Activated T-helper 17 cell treated with anti-CD3 and anti-CD28 coated beads, Interleukin-2, amount 50 U/mL, for 72 hours (primary cell): ENCODE data around the gene PC. TPM values are rescaled to one million over a fixed set of nuclear protein-coding genes. Genes with fewer than 3 reads are reported as not detected.

Experiments
- ATAC-seq: fragments of 150-1000 bp; cut with Tn5 transposase; replicated peaks from 2 replicates; pipeline ENCODE4 v1.10.0; 2021; ENCODE audit warnings: mild to moderate bottlenecking, moderate library complexity
- H3K27ac Mint-ChIP-seq: one replicate; pipeline ENCODE4 v1.8.0; 2022; ENCODE audit warnings: mixed read lengths
- H3K27me3 Mint-ChIP-seq: one replicate; pipeline ENCODE4 v1.8.0; 2022; ENCODE audit warnings: mixed read lengths
- H3K36me3 Mint-ChIP-seq: one replicate; pipeline ENCODE4 v1.8.0; 2022; ENCODE audit warnings: low read depth, mild to moderate bottlenecking, mixed read lengths
- H3K4me1 Mint-ChIP-seq: one replicate; pipeline ENCODE4 v1.8.0; 2022; ENCODE audit warnings: mixed read lengths
- H3K4me3 Mint-ChIP-seq: one replicate; pipeline ENCODE4 v1.8.0; 2022; ENCODE audit warnings: mild to moderate bottlenecking, mixed read lengths
- H3K9me3 Mint-ChIP-seq: one replicate; pipeline ENCODE4 v1.8.0; 2022; ENCODE audit warnings: mixed read lengths
- total RNA-seq, 2 donors: library from RNA; stranded (reverse); gene quantifications; one replicate each; pipeline ENCODE4 v1.2.3, GENCODE V29; 2022

Gene PC
- total RNA-seq, 2 donors from 2014 or later = 8.4 to 10.9 TPM

DNA sequence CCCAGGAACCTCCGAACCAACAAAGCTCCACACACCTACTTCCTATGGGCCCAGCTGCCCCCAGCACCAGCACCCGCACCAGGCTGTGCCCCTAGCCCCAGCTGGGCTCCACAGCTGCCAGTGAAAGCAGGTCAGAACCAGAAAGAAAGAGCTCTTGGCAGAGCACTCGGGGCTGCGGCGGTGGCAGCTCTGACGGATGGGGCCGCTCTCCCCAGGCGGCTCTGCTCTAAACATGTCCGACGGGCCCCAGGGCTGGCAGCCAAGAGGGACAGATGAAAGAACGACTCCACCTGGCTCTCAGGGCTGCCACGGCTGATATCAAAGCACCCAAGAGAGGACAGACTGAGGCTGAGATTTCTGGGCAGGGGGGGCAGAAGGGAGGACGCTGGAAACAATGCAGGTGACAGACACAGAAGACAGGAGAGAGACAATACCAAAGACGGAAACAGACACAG is 75.6 kb downstream of the PC start:
- ATAC-seq = no peak
- H3K36me3 Mint-ChIP-seq = no peaks in the 10 kb centered on the region
- H3K4me1 Mint-ChIP-seq = no peaks in the 10 kb centered on the region
- H3K27me3 Mint-ChIP-seq = no peaks in the 10 kb centered on the region
- no peaks in the 10 kb centered on the region for H3K9me3 Mint-ChIP-seq
- H3K27ac Mint-ChIP-seq = no peak overlapping the region
- no peak overlapping the region for H3K4me3 Mint-ChIP-seq

DNA sequence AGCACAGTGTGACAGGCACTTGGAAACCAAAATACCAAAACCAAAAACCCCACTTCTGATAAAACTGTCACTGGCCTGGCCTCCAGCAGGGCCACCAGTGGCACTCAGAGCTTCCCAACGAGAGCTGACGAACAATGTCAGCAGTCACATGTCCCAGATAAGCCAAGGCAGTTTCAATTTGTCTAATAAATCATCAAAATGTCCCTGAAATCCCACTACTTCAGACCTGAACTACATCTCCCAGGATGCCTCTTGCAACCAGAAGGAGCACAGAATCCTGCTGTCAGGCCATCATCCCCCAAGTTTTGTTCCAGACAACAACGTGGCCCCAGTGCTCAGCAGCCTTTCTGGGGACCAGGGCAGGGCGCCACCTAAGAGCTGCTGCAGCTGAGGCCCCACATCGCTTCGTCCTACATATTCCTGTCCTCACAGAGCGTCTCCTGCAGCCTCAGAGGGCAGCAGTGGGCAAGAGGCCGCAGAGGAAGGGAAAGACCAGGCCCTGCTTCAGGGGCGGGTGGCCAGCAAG is 76.2 kb downstream of the PC start:
- Mint-ChIP-seq H3K4me3 (no peak overlapping the region), H3K27me3 (no peaks in the 10 kb centered on the region)
- no peak for ATAC-seq

DNA sequence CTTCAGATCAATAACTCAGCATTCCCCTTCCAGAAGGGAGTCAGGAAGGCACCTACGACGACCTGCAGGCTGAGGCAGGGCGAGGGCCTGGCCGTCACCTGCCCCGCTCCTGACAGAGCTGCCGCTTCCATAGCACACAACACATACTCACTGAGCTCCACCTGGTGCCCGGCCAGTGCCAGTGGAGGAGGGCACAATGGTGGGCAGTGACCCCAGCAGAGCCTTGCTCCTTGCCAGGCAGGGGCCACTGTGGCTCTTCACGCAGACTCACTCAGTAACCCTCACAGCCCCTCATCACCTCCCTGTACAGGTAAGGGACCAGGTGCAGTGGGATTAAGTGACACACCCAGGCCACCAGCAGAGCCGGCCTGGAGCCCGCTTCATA is 76.7 kb downstream of the PC start:
- H3K27ac Mint-ChIP-seq = no peak overlapping the region
- H3K27me3 Mint-ChIP-seq = no peaks in the 10 kb centered on the region
- H3K4me1 Mint-ChIP-seq = no peaks in the 10 kb centered on the region
- ATAC-seq = no peak
- H3K36me3 Mint-ChIP-seq = no peaks in the 10 kb centered on the region
- no peak overlapping the region for H3K4me3 Mint-ChIP-seq
- no peaks in the 10 kb centered on the region for H3K9me3 Mint-ChIP-seq

More for the DNA sequence above, 76.2 kb downstream of the PC start:
- no peaks in the 10 kb centered on the region for H3K4me1 Mint-ChIP-seq
- H3K36me3 Mint-ChIP-seq = no peaks in the 10 kb centered on the region
- no peak overlapping the region for H3K27ac Mint-ChIP-seq
- H3K9me3 Mint-ChIP-seq = no peaks in the 10 kb centered on the region

DNA sequence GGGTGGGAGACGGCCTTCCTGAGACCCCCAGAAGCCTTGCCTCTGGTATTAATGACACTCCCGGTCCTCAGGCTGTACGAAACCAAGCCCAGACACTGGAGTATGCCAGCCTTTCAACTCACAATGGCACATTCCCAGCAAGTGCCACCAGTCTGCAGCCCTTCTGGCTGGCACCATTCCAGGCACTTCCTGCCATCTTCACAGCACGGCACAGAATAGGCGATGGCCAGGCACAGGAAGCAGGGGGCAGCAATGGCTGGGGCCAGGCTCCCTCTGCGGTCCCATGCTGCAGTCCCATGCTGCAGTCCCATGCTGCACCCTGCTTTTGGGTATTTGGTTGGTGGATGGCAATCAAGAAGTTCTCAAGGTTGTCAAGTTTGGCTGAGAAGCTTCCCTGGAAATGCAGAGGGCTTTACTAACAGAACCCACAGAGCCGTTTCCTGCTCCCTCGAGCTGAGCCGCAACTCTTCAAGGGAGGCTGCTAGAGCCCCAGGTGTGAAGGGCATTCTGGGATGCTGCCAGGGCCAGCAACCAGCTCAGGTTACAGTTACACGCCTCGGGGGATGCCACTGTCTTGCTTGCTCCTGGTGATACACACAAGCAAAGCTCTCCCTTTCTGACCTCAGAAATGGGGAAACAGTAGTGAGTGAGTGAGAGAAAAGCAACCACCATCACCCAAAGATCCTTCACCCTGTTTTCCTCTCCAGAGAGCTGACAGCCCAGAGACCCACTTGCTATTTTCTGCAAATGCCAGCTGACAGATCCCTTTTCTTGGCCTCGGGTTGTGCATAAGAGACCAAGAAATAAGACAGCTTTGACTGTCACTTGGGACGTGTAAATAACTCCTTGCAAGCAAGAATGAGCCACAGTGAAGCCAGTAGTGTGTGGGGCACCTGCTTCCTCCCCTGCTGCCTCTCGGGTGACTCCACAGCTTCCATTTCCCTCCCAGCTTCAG is 77.4 kb downstream of the PC start:
- Mint-ChIP-seq H3K4me1 (no peaks in the 10 kb centered on the region), H3K9me3 (no peaks in the 10 kb centered on the region), H3K36me3 (no peaks in the 10 kb centered on the region), H3K27ac (no peak overlapping the region), H3K4me3 (no peak overlapping the region), H3K27me3 (no peaks in the 10 kb centered on the region)
- no peak for ATAC-seq

DNA sequence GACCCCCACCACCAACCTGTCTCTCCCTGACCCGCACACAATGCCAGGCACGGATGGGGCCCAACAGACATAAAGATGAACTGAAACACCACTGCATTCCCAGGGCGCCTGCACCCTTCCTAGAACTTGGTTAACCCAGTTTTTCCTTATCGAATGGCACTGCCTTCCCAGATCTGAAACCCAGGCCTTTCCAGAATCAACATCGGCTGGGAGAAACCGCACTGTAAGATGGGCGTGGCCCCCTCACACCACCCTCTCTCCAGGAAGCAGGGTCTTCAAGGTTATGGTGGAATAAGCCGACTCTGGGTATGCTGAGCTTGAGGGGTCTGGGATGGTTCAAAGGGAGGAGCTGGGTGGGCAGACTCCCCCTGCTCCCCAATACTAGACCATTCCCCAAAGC is 78.2 kb downstream of the PC start:
- Mint-ChIP-seq H3K36me3 (no peaks in the 10 kb centered on the region), H3K4me1 (no peaks in the 10 kb centered on the region), H3K27me3 (peaks cover 3% of the 10 kb centered on the region), H3K9me3 (no peaks in the 10 kb centered on the region), H3K4me3 (no peak overlapping the region), H3K27ac (no peak overlapping the region)
- no peak for ATAC-seq

DNA sequence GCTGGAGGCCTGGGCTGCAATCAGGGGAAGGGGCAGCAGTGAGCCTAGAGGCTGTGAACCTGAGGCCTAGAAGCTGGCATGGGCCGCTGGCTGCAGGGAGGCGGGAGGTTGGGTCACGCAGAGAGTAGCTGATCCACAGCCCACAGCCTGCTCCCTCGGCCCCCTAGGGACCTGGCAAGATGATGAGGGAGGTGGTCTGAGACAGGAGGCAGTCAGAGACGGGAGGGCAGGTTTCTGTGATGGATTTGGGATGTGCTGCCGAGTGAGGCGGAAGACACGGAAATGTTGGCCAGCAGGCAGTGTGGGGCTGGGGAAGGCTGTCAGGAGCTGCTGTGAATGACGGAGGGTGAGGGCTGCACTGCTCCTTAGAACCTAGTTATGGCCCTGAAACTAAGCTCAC is 78.6 kb downstream of the PC start:
- Mint-ChIP-seq H3K36me3 (no peaks in the 10 kb centered on the region), H3K4me1 (no peaks in the 10 kb centered on the region), H3K9me3 (no peaks in the 10 kb centered on the region), H3K27me3 (peaks cover 3% of the 10 kb centered on the region), H3K27ac (no peak overlapping the region), H3K4me3 (no peak overlapping the region)
- ATAC-seq = no peak

DNA sequence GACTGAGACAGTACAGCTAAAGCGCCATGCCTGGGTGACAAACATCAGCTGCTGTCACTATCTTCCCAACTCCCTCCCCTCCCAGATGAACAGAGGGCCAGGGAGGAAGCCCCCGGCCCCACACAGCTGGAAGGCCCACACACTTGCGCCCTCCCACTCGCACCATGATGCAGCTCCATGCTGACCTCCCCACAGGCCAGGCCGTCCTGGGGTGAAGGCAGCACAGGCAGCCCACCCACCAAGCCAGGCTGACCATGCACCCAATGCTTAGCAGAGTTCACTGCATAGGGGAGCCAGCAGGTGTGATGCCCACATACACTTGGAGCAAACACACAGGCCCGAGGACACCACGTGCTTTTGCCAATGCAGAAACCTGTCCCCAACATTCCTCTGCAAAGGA is 79.2 kb downstream of the PC start:
- no peaks in the 10 kb centered on the region for H3K9me3 Mint-ChIP-seq
- no peaks in the 10 kb centered on the region for H3K36me3 Mint-ChIP-seq
- H3K4me1 Mint-ChIP-seq = no peaks in the 10 kb centered on the region
- H3K27me3 Mint-ChIP-seq = peaks cover 3% of the 10 kb centered on the region
- no peak for ATAC-seq
- H3K27ac Mint-ChIP-seq = no peak overlapping the region
- no peak overlapping the region for H3K4me3 Mint-ChIP-seq

DNA sequence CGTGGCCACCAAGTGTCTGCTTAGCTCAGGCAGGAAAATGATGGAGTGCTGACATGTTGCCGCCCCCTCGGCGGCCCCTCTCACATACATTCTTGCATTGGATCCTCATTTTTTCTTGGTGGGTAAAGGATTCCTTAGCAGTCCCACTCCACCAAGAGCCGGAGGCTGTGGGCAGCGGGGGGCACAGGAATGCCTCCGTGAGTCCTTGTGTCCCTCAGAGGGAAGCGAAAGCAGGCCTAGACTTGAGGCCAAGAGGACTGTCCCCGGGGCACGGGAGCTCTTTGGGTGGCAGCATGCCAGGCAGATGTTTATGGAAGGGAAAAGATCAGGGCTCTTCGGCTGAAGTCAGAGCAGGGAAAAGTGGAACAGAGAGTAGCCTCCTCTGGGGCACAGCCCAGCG is 79.7 kb downstream of the PC start:
- H3K9me3 Mint-ChIP-seq = no peaks in the 10 kb centered on the region
- no peaks in the 10 kb centered on the region for H3K4me1 Mint-ChIP-seq

DNA sequence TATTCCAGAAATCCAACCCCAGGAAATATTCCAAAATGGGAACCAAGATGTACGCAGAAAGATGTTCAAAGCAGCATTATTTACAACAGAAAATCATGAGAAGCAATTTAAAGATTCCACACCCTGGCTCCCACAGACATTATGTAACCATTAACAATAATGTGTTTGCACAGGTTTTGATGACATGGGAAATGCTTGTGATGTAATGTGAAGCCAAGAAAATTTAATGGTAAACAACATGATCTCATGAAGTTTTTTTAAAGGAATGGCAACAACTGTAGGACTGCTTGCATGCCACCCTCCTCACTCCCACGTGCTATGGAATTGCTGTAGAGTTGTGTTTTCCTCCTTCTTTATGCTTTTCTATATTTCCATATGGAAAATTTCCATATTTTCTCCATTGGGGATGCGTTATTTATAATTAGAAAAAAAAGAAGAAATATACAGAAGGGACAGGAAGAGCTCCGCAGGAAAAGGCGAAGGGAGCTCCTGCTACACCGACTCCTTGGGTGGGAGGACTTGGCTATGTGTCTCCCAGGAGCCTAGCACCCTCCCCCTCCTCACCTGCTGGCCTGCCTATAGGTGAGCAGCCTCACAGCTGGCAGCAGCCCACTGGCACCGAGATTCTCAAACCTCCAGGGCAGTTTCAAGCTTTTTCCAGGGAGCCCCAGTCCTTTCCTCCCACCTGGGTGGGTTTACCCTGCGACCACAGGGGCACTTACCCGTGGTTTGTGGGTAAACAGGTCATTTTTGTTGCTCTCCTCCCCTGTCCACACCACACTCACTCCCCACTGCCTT is 80.4 kb downstream of the PC start:
- Mint-ChIP-seq H3K4me3 (no peak overlapping the region), H3K27ac (no peak overlapping the region), H3K4me1 (no peaks in the 10 kb centered on the region), H3K27me3 (peaks cover 3% of the 10 kb centered on the region), H3K36me3 (no peaks in the 10 kb centered on the region), H3K9me3 (no peaks in the 10 kb centered on the region)
- ATAC-seq = no peak

More for the DNA sequence above, 79.7 kb downstream of the PC start:
- ATAC-seq = no peak
- Mint-ChIP-seq H3K27ac (no peak overlapping the region), H3K27me3 (peaks cover 3% of the 10 kb centered on the region), H3K36me3 (no peaks in the 10 kb centered on the region), H3K4me3 (no peak overlapping the region)

DNA sequence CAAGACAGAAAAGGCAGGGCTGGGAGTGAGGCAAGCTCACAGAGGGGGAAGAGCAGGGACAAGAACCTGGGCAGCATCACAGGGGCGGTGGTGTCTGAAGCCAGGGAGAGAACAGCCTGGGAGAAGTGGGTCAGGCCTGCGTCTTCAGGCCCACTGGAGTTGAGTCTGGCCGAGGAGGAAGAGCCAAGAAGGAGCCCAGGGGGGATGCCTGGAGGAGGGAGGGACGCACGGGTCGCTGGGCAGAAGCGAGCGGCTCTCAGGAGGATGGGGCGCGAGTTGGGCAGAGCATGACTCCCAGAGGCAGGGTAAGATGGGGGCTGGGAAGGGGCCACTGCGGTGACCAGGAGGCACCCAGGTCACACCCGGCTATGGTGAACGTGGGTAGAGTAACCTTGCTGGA is 82.8 kb downstream of the PC start:
- Mint-ChIP-seq H3K4me3 (no peak overlapping the region), H3K27me3 (peaks cover 3% of the 10 kb centered on the region), H3K27ac (no peak overlapping the region), H3K4me1 (no peaks in the 10 kb centered on the region), H3K36me3 (no peaks in the 10 kb centered on the region), H3K9me3 (no peaks in the 10 kb centered on the region)
- ATAC-seq = no peak

DNA sequence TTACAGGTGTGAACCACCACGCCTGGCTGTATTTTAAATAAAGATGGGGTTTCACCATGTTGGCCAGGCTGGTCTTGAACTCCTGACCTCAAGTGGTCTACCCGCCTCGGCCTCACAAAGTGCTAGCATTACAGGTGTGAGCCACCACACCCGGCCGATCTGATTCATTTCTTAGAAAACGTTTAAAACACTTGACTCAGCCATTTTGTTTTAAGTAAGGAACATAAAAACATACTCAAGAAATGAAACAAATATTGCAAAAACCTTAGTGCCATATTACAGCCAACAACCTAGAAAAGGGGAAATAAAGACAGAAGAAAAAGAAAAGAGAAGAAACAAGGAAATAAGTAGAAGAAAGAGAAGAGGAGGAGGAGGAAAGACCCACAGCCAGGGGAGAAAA is 84.0 kb downstream of the PC start:
- Mint-ChIP-seq H3K36me3 (no peaks in the 10 kb centered on the region), H3K27me3 (peaks cover 3% of the 10 kb centered on the region), H3K9me3 (no peaks in the 10 kb centered on the region), H3K4me1 (no peaks in the 10 kb centered on the region), H3K27ac (no peak overlapping the region), H3K4me3 (no peak overlapping the region)
- ATAC-seq = no peak

DNA sequence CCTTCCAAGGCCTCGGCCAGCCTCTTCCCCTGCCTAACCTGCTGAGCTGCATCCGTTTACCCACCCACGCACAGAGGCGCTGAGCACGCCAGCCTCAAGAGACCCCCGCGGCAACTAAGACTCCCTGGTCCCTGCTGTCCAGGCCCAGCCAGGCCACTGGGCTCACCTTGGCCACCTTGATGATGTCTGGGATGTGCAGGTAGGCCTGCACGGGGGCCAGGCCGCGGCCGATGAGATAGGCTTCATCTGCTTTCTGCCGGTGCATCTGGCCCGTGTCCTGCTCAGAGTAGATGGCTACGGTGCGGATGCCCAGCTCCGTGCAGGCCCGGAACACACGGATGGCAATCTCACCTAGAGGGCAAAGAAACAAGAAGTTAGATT is 86.7 kb downstream of the PC start:
- H3K9me3 Mint-ChIP-seq = no peaks in the 10 kb centered on the region
- no peaks in the 10 kb centered on the region for H3K4me1 Mint-ChIP-seq
- ATAC-seq = no peak
- H3K36me3 Mint-ChIP-seq = no peaks in the 10 kb centered on the region
- H3K27ac Mint-ChIP-seq = no peak overlapping the region
- H3K27me3 Mint-ChIP-seq = peaks cover 3% of the 10 kb centered on the region
- H3K4me3 Mint-ChIP-seq = no peak overlapping the region

DNA sequence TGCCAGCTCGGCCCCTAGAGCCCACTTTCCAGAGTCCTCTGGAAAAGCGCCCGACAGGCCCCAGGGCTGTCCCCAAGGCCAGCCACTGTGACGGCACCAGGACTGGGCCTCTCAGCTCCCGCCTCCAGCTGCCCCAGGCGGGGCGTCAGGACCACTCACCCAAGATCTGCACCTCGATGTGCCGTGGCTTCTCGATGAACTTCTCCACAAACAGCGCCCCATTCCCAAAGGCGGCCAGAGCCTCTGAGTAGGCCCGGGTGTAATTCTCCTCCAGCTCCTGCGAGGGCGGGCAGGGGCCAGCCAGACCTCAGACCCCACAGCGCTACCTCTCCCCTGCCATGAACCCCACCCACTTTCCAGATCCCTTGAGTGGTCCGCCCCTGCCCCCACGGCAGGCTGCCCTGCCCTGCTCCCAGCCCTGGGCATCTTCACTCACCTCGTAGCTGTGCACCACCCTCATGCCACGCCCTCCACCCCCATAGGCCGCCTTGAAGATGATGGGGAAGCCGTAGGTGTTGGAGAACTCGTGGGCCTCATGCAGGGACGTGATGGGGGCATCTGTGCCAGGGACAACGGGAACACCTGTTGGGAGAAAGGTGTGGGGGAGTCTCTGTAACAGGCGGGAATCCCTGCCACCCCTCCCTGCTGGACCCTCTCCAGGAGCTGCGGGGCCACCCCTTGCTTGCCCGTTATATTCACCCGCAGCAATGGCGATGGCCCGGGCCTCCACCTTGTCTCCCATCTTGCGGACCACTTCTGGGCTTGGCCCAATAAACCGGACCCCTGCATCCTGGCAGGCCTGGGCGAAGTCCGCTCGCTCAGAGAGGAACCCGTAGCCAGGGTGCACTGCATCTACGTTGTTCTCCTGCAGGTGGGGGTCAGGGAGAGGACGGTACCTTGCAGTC is 87.3 kb downstream of the PC start:
- no peaks in the 10 kb centered on the region for H3K4me1 Mint-ChIP-seq
- ATAC-seq = no peak
- H3K27ac Mint-ChIP-seq = no peak overlapping the region
- H3K9me3 Mint-ChIP-seq = no peaks in the 10 kb centered on the region
- H3K36me3 Mint-ChIP-seq = no peaks in the 10 kb centered on the region
- H3K27me3 Mint-ChIP-seq = peaks cover 3% of the 10 kb centered on the region
- no peak overlapping the region for H3K4me3 Mint-ChIP-seq

DNA sequence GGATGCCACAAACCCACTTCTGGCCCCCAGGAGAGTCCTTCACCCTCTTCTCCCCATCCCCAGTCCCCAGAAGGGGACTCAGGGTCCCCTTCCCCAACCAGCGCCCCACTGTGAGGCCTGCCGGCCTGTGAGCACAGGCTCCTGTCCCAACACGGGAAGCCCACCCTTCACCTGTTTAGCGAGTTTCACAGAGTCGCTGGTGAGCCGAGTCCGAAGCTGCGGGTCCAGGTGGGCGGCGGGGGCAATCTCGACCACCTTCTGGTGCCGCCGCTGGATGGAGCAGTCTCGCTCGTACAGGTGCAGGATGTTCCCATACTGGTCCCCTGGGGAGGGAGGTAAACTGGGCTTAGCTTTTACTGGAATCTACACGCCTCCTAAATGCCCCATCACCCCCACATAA is 88.1 kb downstream of the PC start:
- H3K4me1 Mint-ChIP-seq = no peaks in the 10 kb centered on the region
- no peaks in the 10 kb centered on the region for H3K36me3 Mint-ChIP-seq
- H3K4me3 Mint-ChIP-seq = no peak overlapping the region
- H3K27me3 Mint-ChIP-seq = peaks cover 1% of the 10 kb centered on the region
- H3K9me3 Mint-ChIP-seq = no peaks in the 10 kb centered on the region
- no peak overlapping the region for H3K27ac Mint-ChIP-seq
- ATAC-seq = no peak
